Measurements from ENCODE around the gene TRPM3. TPM values are rescaled to one million over a fixed set of nuclear protein-coding genes. Genes with fewer than 3 reads are reported as not detected.

Gene TRPM3
- total RNA-seq, 1 experiment from 2014 or later = 0.26 TPM

DNA sequence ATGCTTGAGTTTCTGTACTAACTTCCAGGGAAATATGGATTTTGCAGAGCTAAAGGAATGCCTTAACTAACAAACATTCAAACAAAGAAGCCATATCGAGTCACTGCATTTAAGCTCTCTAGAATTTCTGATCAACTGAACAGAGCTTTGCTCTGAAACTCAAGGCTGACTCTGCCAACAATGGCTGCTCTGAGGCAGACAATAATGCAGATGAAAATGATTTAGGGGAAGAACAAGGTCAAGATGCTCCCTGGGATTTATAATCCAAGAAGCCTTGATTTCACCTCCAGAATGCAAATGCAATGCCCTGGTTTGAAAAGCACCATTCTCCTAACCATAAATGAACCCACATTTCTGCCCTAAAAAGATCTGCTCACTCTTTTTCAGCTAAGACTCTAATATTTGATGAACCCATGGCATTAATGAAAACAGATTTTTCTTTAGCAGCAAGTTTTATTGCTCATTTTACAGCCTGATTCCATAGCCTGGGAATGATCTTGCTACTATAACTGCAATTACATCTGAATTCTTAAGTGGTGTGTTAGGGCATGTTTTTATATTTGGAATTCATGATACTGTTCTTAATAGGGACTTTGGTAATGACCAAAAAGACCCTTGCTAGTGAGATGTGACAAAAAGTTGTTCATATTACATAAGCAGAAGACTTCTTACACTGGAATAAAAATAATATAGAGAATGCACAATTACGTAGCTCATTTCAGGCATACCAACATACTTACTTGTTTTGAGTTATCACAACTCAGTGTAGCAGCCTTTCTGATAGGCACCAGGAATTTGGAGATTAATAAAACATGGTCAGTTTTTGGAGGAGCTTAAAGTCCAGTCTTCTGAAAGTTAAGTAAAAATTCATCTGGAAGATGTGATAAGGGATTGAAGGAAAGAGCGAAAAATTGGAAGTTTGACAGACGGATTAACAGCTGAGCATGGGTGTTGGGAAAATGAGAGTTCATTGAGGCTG lies 169.4 kb downstream of the TRPM3 start:
- no peaks in the 10 kb centered on the region for H3K9me2 ChIP-seq (ENCODE audit: insufficient read depth)
- H3K27ac ChIP-seq = no peak overlapping the region
- no peaks in the 10 kb centered on the region for H3K79me2 ChIP-seq (ENCODE audit: low read depth)
- POLR2A ChIA-PET (ENCODE audit: unreplicated experiment) = no interaction called here
- no peak overlapping the region for H2AFZ ChIP-seq
- H3K27me3 ChIP-seq (ENCODE audit: insufficient read depth, low read depth) = no peaks in the 10 kb centered on the region
- intact Hi-C loops (cut with micrococcal nuclease; ENCODE audit: unreplicated experiment) = no loop called here
- no peaks in the 10 kb centered on the region for H3K9me3 ChIP-seq (ENCODE audit: insufficient read depth, low read depth)
- TF ChIP-seq, protein P1, sequence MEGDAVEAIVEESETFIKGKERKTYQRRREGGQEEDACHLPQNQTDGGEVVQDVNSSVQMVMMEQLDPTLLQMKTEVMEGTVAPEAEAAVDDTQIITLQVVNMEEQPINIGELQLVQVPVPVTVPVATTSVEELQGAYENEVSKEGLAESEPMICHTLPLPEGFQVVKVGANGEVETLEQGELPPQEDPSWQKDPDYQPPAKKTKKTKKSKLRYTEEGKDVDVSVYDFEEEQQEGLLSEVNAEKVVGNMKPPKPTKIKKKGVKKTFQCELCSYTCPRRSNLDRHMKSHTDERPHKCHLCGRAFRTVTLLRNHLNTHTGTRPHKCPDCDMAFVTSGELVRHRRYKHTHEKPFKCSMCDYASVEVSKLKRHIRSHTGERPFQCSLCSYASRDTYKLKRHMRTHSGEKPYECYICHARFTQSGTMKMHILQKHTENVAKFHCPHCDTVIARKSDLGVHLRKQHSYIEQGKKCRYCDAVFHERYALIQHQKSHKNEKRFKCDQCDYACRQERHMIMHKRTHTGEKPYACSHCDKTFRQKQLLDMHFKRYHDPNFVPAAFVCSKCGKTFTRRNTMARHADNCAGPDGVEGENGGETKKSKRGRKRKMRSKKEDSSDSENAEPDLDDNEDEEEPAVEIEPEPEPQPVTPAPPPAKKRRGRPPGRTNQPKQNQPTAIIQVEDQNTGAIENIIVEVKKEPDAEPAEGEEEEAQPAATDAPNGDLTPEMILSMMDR (conservative IDR thresholded peaks at IDR 0.05) = no peak
- TF ChIP-seq EZH2 (IDR thresholded peaks at IDR 0.05; ENCODE audit: low read depth) = no peak
- BruUV-seq (replicated peaks) = no TSS peak
- no peak overlapping the region for H3K4me3 ChIP-seq
- no peaks in the 10 kb centered on the region for H4K20me1 ChIP-seq (ENCODE audit: insufficient read depth)
- CTCF ChIA-PET = interaction anchor here (0.8 kb wide), 1 partner anchor 49 kb away, joined by 8 read pairs; no protein-coding TSS in a partner anchor
- no peak for DNase-seq
- peaks cover 23% of the 10 kb centered on the region for H3K4me1 ChIP-seq (replicated peaks; ENCODE audit: insufficient read depth)
- H3F3A ChIP-seq (ENCODE audit: insufficient read depth, low read depth) = no peaks in the 10 kb centered on the region
- H3K36me3 ChIP-seq (ENCODE audit: low read depth) = no peaks in the 10 kb centered on the region
- H3K4me2 ChIP-seq = no peak overlapping the region

DNA sequence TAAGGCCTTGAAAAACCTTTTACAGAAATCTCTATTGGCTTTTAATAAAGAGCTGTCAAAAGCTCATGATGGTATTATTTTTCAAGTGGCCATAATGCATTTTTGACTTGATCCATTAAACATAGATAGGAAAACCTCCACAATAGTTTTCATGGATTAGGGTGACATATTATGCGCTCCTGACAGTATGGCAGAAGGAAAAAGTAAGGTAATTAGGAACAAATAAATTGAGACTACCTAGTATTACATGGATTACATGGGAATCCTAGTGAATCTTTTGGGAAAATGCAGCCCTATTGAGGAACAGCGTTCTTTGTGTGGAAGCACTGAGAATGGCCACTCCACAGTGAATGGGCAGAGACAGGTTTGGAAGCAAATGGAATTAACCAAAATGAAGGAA lies 171.2 kb downstream of the TRPM3 start:
- H3K4me3 ChIP-seq = no peak overlapping the region
- no peaks in the 10 kb centered on the region for H3K27me3 ChIP-seq (ENCODE audit: insufficient read depth, low read depth)
- no peak overlapping the region for H3K27ac ChIP-seq
- ChIA-PET CTCF (interaction anchor here (0.5 kb wide), 1 partner anchor 1630 kb away, joined by 3 read pairs; no protein-coding TSS in a partner anchor), POLR2A (ENCODE audit: unreplicated experiment) (no interaction called here)
- H3K9me2 ChIP-seq (ENCODE audit: insufficient read depth) = no peaks in the 10 kb centered on the region
- no peak for DNase-seq
- no peaks in the 10 kb centered on the region for H3K36me3 ChIP-seq (ENCODE audit: low read depth)
- H3K4me1 ChIP-seq (replicated peaks; ENCODE audit: insufficient read depth) = peaks cover 23% of the 10 kb centered on the region
- intact Hi-C loops (cut with micrococcal nuclease; ENCODE audit: unreplicated experiment) = no loop called here
- no peak overlapping the region; the same call in 1 of the 2 replicates for H2AFZ ChIP-seq
- H3K4me2 ChIP-seq = no peak overlapping the region
- H3K79me2 ChIP-seq (ENCODE audit: low read depth) = no peaks in the 10 kb centered on the region
- BruUV-seq (replicated peaks) = no TSS peak
- H3F3A ChIP-seq (ENCODE audit: insufficient read depth, low read depth) = no peaks in the 10 kb centered on the region
- no peaks in the 10 kb centered on the region for H3K9me3 ChIP-seq (ENCODE audit: insufficient read depth, low read depth)
- no peak for TF ChIP-seq EZH2 (IDR thresholded peaks at IDR 0.05; ENCODE audit: low read depth)
- TF ChIP-seq, protein P1 (conservative IDR thresholded peaks at IDR 0.05) = no peak
- no peaks in the 10 kb centered on the region for H4K20me1 ChIP-seq (ENCODE audit: insufficient read depth)

DNA sequence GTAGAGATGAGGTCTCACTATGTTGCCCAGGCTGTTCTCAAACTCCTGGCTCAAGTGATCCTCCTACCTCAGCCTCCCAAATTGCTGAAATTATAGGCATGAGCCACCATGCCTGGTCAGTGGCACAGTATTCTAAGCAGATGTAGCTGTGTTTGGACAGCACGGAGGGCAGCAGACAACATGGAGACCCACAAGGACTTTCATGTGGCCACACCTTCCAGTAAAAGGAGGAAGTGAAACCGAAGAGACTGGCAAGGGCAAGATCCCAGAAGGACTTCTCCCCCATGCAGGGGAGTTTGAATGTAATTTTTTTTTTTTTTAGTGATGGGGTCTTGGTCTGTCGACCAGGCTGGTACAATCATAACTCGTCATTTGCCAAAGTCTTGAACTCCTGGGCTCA lies 172.2 kb downstream of the TRPM3 start:
- H3K4me1 ChIP-seq (replicated peaks; ENCODE audit: insufficient read depth) = peaks cover 13% of the 10 kb centered on the region
- H3K9me2 ChIP-seq (ENCODE audit: insufficient read depth) = no peaks in the 10 kb centered on the region
- no peaks in the 10 kb centered on the region for H3K9me3 ChIP-seq (ENCODE audit: insufficient read depth, low read depth)
- TF ChIP-seq, protein P1 (conservative IDR thresholded peaks at IDR 0.05) = no peak
- TF ChIP-seq EZH2 (IDR thresholded peaks at IDR 0.05; ENCODE audit: low read depth) = no peak
- H3F3A ChIP-seq (ENCODE audit: insufficient read depth, low read depth) = no peaks in the 10 kb centered on the region
- no peak for DNase-seq
- H3K4me2 ChIP-seq = no peak overlapping the region
- no peaks in the 10 kb centered on the region for H4K20me1 ChIP-seq (ENCODE audit: insufficient read depth)
- no peaks in the 10 kb centered on the region for H3K79me2 ChIP-seq (ENCODE audit: low read depth)
- H2AFZ ChIP-seq = no peak overlapping the region
- H3K27ac ChIP-seq = no peak overlapping the region
- intact Hi-C loops (cut with micrococcal nuclease; ENCODE audit: unreplicated experiment) = no loop called here
- H3K27me3 ChIP-seq (ENCODE audit: insufficient read depth, low read depth) = no peaks in the 10 kb centered on the region
- CTCF ChIA-PET = interaction anchor here (0.6 kb wide), 1 partner anchor 28 kb away, joined by 4 read pairs; no protein-coding TSS in a partner anchor
- H3K36me3 ChIP-seq (ENCODE audit: low read depth) = no peaks in the 10 kb centered on the region
- POLR2A ChIA-PET (ENCODE audit: unreplicated experiment) = no interaction called here
- BruUV-seq (replicated peaks) = no TSS peak
- H3K4me3 ChIP-seq = no peak overlapping the region
